Stimulated activated CD8-positive, alpha-beta memory T cell treated with anti-CD3 and anti-CD28 coated beads, Interleukin-4, amount 100 ng/mL, for 4 hours (primary cell): ENCODE data around the gene SLC30A3.
"Not testable (repeated sequence)": the region's sequence is repeated elsewhere in the genome, so short reads cannot be mapped to it uniquely, and the experiment has no call there.

Experiments used
- DNase-seq, 2 donors: peaks; one replicate each; pipeline ENCODE4 v3.0.0-alpha.2; 2020; ENCODE audit warnings: low read depth in 2 of 2, low spot score in 1 of 2

Gene SLC30A3

DNA sequence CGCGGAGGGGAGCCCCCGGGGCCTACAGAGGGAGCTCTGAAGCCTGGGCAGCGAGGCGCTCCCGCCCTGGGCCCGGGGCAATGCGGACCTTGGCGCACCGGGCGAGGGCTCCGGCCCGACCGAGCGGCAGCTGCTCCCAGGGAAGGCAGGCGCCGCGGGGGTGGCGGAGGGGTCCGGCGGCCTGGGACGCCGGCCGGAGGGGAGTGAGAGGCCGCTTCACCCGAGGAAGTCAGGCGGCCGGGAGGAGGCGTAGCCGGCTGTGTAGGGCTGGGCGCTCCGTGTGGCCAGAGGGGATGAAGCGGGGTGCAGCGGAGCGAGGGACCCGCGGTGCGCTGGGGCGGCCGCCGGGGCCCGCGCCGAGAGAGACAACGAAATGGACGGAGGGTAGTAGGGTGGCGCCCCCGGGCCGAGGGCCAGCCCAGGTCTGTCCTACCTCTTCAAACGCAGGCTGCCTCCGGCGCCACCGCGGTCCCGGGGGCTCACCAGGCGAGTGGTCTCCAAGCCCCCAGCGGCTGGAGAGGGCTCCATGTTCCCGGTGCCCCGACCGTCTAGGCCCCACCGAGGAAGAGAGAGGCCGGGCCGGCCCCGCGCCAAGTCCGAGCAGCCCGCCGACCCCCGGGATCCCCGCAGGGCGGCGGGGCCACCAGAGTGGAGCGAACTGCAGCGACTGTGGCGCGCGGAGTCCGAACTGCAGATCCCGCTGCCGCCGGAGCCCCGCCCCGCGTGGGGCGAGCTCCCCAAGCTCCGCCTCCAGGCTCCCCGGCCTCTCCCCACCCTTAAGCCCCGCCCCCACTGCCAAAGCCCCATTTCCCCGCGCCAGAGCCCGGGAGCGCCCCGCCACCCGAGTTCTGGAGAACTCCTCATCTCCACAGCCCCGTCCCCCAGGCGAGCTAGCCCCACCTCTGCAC is at the start of gene SLC30A3:
Gene SLC30A3, minus strand, starts transcription at position 669 of the 908 bp plus-strand sequence. Its CDS starts 141 bp downstream, at position 528.
- peak; percentile 26 to 33 for DNase-seq

DNA sequence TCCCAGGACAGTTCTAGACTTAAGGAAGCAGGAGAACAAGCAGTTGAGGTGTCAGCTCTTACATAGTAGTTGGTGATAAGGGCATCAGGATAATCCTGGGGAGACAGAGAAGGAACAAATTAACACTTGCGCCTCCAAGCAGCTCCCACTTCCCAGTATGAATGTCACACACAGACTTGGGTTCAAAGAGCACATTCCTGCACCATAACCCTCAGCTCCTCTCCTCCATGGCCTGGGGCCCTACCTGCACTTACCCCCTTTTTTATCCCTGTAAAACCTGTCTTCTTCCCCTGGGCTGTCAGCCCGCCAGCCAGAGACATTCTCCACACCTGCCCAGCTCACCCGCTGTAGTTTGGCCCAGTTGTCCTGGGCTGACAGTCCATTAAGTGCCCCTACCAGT is 49.3 kb upstream of the SLC30A3 start:
- no peak for DNase-seq

- no peak for DNase-seq
Measured at GRCh38 chr2:27309651-27310050, 46.8 kb upstream of the SLC30A3 start.

DNA sequence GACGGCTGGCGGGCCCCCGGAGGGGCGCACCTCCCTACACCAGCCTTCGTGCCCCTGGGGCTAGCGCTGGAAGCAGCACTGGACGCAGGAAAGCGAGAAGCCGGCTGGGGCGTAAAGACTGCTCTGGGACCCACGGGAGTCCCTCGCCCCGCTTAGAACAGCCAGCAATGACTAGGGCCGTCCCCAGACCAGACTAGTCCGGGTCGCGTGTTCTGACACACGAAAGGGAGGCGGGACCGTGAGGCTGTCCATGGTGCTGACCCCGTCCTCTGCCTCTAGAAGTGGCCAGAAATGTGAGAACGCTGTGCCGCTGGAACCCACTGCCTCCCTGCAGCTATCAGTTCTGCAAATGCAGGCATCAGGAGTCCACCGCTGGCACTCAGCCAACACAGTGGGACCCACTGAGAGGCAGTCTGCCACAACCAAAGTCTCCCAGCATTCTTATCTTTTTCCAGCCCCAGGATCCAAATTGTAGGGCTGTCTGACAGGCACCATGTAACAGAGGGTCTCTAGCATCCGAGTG is 45.6 kb upstream of the SLC30A3 start, which contains the start of gene UCN:
Gene UCN, minus strand, starts transcription at position 87 of the 523 bp plus-strand sequence. CDS start 550 bp downstream, outside the sequence.
- DNase-seq: no peak

GRCh38 chr2:27307545-27308358 is 44.9 kb upstream of the SLC30A3 start:
- no peak for DNase-seq

- DNase-seq: no peak
Measured at GRCh38 chr2:27307287-27307544, 44.4 kb upstream of the SLC30A3 start.

- DNase-seq: peak; percentile 14 to 18
Measured at GRCh38 chr2:27306573-27307286, 43.9 kb upstream of the SLC30A3 start.

DNA sequence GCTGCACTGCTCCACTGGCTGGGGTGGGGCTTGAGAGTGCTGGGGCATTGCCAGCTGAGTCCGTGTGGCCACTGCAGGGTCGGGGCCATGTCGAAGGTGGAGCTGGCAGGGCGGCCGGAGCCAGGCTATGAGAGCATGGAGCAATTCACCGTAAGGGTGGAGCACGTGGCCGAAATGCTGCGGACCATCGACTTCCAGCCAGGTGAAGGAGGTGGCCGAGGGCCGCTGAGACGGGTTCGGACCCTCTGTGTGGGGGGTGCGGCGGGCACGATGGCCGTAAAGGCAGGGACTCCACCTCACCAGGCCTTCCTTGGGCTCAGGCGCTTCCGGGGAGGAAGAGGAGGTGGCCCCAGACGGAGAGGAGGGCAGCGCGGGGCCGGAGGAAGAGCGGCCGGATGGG is 43.3 kb upstream of the SLC30A3 start:
- no peak for DNase-seq

DNA sequence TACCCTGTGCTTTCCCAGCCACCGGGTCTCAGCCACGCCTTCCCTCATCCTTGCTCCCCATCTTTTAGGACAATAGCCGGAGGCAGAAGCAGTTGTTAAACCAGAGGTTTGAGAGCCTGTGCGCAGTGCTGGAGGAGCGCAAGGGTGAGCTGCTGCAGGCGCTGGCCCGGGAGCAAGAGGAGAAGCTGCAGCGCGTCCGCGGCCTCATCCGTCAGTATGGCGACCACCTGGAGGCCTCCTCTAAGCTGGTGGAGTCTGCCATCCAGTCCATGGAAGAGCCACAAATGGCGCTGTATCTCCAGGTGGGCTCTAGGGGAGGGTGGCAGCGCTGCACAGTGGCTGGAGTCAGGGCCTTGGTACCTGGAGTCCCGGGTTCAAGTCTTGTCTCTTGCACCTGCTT is 42.7 kb upstream of the SLC30A3 start:
- DNase-seq: no peak

GRCh38 chr2:27304488-27305240 is 41.8 kb upstream of the SLC30A3 start:
- DNase-seq: no peak

DNA sequence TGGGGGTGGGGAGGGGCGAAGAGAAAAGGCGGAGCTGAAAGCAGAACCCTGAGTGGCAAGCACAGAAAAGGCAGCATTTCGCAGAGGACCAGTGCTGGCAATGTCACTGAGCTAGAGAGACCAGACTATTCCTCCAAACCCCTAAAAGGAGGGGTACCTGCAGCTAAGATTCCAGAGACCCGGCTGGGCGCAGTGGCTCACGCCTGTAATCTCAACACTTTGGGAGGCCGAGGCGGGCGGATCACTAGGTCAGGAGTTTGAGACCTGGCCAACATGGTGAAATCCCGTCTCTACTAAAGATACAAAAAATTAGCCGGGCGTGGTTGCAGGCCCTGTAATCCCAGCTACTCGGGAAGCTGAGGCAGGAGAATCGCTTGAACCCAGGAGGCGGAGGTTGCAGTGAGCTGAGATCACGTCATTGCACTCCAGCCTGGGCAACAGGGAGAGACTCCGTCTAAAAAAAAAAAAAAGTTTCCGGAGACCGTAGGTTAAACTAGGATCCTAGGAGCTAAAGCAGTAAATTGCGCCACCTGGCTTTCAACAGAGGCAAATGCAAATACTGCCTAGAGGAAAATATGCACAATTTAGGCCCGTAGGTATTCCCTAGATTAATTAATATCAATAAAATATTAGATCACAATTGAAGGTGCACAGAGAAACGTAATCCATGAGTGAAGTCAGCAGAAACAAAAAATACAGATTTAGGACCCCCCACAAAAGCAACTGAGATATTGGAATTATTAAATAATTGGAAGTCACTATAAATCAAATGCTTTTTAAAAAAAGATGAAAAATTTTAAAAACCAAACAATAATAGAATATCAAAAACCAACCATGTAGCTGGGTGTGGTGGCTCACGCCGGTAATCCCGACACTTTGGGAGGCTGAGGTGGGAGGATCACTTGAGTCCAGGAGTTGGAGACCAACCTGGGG is 40.5 kb upstream of the SLC30A3 start:
- DNase-seq: no peak

- DNase-seq: not testable (repeated sequence)
Measured at GRCh38 chr2:27300606-27301005, 37.8 kb upstream of the SLC30A3 start.

DNA sequence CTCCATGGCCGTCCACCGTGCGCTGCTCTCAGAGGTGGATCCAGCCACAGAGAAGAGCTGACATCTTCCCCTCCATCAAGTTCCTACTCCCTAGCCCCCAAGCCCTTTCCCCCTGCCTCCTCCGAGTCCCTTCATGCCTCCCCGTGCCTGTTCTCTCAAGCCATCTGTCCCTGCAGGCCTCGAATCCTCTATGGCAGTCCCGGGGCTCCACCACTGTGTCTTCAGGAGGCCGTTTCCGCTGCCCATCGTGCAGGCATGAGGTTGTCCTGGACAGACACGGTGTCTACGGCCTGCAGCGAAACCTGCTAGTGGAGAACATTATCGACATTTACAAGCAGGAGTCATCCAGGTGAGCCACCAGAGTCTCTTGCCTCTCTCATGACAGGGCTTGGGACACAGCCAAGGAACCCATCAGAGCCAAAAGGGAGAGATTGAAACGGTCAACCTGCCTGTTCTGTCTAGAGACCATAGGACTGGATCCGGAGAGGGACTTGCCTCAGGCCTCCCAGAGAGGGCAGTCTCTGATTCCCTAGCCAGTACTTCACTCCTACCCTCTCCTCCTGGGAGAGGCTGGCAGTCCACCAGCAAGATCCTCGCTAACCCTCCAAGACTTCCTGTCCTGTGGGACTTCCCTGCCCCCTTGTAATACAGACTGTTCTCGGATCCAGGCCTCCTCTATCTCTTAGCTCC is 35.7 kb upstream of the SLC30A3 start:
- no peak for DNase-seq

GRCh38 chr2:27297195-27297594 is 34.3 kb upstream of the SLC30A3 start:
- no peak for DNase-seq

GRCh38 chr2:27296481-27296880 is 33.6 kb upstream of the SLC30A3 start:
- DNase-seq: no peak

- no peak for DNase-seq
Measured at GRCh38 chr2:27294928-27295327, 32.1 kb upstream of the SLC30A3 start.

DNA sequence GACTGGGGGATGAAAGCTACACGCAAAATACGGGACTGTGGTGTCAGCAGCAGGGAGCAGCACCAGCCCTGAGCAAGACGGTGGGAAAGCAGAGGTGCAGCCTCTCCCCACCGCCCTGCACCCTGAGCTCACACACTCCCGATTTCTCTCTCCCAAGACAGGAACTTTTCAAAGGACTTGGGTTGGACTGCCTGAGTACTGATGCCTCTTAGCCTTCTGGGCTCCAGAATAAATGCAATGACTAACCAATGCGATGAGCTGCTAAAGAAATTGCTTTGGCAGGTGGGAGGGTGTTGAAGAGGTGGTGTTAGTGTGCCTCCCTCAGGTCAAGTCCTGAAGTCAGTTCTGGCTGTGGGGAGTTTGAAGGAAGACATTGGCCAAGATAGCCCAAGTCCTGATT is 29.0 kb upstream of the SLC30A3 start:
- no peak for DNase-seq

GRCh38 chr2:27290549-27290948 is 27.7 kb upstream of the SLC30A3 start:
- no peak for DNase-seq

- no peak for DNase-seq
Measured at GRCh38 chr2:27288610-27289009, 25.8 kb upstream of the SLC30A3 start.
